Measurements from ENCODE around the gene SEL1L3. TPM values are rescaled to one million over a fixed set of nuclear protein-coding genes. Genes with fewer than 3 reads are reported as not detected.

The SEL1L3 gene
- total RNA-seq, 1 donor from 2014 or later, result 123 TPM

Other genes starting within 250 kb of the SEL1L3 start
- 3.3 and 6.1 TPM in 2 replicates for gene SLC34A2, start 207.1 kb downstream of the SEL1L3 start, total RNA-seq
- gene SMIM20, start 51.2 kb upstream of the SEL1L3 start, total RNA-seq, result 39.8 and 50.0 TPM in 2 replicates